HG02840 (cell line): ENCODE data around the gene ITGA2B.
"Not testable (repeated sequence)": the region's sequence is repeated elsewhere in the genome, so short reads cannot be mapped to it uniquely, and the experiment has no call there.

Experiments
- ATAC-seq: cut with Tn5 transposase; IDR thresholded peaks from one replicate; pipeline ENCODE4 v1.9.1; 2021; ENCODE audit warnings: mild to moderate bottlenecking, moderate library complexity, moderate number of reproducible peaks; ENCODE audit not compliant: unreplicated experiment, low FRiP score

ITGA2B gene

DNA sequence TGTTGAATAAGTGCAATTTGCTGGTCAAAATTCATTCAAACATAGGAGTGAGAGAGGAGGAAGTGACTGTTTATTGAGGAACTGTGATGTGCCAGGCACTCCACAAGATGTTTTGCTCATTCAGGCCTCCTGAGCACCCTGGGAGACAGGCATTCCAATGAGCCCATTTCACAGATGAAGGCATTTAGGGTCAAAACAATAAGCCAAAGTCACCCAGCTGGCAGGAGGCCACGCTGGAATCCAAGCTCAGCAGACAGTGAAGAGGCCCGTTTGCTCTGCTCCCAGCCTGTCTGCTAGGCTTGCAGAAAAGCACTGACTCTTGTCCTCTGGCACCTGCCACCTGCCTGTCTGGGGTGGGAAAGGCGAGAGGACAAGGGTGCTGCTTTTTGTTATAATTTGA is 54.7 kb downstream of the ITGA2B start:
- no peak for ATAC-seq

DNA sequence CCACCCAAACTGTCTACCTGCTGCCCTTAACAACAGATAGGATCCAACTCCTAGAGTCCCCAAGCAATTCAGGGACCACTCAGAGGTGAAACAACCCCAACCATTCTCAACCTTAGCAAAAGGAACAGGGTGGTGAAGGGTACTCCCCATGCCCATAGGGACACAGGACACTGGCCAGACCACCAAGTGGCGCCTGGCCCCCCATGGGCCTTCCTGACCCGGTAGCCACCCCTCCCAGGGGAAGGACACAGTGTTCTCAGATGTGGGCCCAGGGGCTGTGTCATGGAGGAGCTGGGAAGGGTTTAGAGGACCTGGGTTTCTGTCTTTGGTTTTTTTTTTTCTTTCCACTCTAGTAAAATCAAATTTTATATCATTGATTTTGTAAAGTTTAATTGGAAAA is 55.1 kb downstream of the ITGA2B start:
- no peak for ATAC-seq

DNA sequence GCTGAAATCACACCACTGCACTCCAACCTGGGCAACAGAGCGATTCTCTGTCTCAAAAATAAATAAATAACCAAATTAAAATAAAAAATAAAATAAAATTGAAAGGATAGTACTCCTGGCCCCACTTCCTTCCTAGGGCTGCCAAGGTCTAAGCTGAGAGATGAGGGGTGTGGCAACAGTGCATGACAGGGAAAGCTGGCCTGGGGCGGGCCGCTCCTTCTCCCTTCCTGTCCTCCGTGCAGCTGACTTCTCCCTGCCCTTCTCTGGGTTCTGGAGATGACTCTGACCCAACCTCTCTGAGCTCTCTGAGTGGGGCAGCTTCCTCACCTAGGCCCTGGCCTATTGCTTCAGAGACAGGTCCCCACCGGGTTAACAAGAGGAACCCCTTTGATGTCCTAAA is 56.1 kb downstream of the ITGA2B start:
- no peak for ATAC-seq

DNA sequence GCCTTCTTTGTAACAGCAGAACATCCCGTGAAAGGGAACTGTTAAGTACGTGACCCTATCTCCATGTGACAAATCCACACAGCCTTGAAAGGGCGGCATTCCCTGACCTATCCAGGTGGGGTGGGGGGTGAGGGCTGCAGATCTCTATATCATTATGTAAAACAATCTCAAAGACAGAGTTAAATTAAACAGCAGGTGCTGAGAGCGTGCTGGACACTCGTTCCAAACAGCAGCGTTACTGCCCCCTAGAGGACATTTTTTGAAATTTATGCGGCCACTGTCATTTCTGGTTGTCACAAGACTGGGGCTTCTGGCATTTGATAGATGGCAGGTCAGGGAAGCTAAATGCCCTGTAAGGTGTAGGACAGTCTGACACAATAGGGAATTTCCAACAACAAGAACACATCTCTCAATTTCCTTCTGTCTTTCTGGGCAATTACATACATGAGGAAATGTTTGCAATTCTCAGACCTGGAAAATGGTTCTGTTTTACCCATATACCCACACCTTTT is 58.1 kb downstream of the ITGA2B start:
- no peak for ATAC-seq

DNA sequence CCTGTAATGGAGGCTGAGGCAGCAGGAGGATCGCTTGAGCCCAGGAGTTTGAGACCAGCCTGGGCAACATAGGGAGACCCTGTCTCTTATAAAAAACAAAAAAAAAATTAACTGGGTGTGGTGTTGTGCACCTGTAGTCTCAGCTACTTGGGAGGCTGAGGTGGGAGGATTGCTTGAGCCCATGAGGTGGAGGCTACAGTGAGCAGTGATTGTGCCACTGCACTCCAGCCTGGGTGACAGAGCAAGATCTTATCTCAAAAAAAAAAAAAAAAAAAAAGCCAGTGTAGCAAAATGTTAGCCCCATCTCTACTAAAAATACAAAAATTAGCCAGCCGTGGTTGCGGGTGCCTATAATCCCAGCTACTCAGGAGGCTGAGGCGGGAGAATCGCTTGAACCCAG is 59.2 kb downstream of the ITGA2B start:
- not testable (repeated sequence) for ATAC-seq

DNA sequence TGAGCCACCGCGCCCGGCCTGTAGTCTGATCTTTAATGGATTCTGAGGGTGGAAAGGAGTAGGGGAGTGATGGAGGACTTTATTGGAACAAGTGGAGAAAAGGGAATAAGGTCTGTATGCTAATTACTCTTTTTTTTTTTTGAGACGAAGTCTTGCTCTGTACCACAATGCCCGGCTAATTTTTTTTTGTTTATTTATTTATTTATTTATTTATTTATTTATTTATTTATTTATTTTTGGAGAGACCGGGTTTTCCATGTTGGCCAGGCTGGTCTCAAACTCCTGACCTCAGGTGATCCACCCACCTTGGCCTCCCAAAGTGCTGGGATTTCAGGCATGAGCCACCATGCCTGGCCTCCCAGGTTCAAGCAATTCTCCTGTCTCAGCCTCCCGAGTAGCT is 59.9 kb downstream of the ITGA2B start:
- ATAC-seq = not testable (repeated sequence)

DNA sequence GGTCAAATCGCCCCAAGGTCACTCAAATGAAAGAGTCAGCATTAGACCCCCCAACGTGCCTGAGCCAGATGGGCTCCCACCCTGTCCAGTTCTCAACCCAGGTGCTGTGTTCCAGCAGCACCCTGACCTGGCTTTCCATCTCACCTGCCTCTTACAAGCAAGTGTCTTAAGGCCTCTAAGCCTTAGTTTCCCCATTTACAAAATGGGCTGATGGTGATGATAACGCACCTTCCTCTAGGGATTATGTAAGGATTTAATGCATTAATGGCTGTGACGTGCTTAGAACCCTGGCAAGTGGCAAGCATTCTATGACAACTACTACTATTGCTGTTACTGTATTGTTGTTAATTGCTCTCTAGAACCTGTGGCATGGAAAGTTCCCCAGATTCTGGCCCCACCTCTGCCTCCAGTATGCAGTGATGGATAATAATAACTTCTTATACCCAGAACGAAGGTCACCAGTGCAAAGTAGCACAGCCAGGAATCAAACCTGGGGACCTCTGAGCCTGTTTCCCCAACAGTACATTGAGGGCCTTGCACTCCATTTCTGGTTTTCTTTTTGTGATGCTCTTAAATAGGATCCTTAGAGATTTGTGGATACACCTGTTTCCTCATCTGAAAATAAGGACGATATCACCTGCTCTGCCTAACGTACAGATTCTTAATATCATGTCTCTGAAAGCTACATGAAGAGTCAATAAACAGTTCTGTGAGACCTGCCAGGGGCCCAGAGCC is 61.6 kb downstream of the ITGA2B start:
- no peak for ATAC-seq

DNA sequence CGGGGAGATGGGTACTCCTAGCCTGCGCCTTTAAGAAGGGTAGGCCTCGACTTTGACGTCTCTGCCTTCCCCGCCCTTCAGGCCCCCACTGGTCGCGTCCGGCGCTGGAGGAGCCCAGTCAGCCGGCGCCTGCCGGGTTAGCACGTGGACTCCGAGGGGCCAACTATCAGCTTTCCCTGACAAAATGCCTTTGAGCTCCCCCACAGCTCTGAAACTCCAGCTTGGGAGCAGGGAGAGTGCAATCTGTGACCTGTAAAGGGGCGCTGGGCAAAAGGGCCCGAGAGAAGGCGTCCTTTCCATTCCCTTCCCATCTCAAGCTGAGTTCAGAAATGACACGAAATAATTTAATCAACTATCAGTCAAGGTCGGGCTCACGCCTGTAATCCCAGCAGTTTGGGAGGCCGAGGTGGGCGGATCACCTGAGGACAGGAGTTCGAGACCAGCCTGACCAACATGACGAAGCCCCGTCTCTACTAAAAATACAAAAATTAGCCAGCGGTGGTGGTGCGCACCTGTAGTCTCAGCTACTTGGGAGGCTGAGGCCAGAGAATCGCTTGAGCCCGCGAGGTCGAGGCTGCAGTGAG is 62.5 kb downstream of the ITGA2B start:
- ATAC-seq = no peak

DNA sequence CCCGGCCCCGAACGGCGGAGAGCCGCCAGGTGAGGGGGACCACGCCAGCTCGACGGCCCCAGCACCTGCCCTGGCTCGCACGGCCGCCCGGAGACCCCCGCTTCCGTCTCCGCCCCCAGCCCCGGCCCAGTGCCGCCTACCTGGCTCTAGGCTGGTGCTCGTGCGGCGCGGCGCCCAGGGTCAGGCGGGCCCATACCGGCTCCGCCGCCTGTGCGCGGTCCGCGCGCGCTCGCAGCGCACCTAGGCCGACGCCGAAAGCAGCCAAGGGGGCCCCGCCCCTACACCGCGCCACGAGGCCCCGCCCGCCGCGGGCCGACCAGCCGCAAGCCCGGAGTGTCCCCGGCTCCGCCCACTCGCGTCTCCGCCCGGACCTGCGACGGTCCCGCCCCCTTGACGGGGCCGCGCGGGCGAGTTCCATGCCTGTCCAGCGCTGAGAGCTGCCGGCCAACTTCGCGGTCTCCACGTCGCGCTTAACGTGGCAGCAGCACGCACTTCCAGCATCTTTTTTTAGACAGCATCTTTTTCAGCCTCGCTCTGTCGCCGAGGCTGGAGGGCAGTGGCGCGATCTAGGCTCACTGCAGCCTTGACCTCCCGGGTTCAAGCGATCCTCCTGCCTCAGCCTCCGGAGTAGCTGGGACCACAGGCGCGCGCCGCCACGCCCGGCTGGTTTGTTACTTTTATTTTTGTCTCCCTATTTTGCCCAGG is 64.7 kb downstream of the ITGA2B start, which contains the start of gene SLC25A39:
Gene SLC25A39, minus strand, starts transcription at position 253 of the 705 bp plus-strand sequence. CDS start 1,261 bp downstream, outside the sequence.
- peak; percentile 62 for ATAC-seq

DNA sequence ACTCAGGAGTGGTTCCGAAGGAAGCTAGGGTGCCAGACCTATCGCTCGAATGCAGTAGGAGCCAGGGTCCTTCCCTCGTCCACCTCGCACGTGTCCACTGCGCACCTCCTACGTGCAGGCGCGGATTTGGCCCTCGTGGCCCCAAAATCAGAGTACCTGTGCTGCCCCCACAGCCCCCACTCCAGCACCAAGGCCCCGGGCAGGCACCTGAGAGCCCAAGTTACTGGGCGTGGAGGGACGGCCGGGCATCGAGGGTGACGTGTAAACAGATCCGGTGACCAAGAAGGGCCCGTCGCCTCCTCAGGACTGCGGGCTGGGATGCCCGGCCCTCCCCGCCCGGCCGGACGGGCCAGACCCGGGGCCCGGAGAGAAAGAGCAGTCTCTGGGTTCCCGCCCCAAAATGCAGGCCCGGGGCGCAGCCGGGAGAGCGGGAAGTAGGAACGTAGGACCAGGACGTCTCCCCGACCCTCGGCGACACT is 65.3 kb downstream of the ITGA2B start:
- ATAC-seq = peak; percentile 4

DNA sequence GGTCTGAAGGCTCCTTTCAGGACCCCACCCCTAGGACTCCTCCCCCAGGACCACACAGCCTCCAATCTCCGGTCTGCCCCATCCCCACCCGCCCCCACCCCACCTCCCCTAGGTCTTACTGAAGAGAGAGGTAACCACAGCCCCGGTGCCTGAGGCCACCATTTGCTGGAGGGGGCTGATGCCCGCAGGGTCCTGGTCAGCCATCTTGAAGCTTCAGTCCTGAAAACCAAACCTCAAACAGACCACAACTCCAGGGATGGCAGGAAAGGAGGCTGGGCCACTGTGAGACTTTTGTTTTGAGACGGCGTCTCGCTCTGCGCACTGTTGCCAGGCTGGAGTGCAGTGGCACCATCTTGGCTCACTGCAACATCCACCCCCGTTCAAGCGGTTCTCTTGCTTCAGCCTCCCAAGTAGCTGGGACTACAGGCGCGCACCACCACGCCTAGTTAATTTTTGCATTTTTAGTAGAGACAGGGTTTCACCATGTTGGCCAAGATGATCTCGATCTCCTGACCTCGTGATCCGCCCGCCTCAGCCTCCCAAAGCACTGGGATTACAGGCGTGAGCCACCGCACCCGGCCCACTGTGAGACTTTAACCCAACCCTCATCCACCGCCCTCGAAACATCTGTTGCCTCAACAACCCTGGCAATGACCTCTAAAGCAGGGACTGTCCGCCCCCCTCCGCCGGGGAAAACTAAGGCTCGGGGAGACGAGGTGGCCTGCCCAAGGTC is 65.9 kb downstream of the ITGA2B start:
- ATAC-seq = no peak

DNA sequence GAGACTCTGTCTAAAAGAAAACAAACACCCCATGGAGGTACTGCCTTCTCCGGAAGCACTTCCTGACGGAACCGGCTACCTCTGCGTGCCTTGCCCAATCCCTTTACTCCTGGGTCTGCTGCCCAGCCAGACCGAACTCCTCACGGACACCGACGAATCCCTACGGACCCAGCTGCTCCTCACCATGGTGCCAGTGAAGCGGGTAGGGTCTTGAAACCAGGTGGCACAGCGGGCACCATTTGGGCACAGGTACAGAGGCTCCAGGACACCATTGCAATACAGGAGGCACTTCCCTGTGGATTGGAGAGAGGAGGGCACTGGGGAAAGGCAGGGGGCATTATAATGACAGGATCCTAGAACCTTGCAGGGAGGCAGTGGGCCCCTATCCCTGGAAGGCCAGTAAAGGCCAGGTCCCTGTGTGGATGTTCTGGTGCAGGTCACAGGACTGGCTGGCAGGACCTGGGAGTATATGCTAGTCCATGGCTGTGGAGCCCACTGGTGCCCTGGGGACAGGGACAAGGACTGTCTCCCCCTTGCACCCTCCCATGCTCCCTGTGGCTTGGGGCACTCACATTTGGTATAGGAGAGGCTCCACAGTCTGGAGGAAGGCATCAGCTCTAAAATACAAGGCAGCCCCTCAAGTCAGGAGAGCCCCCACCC is 67.1 kb downstream of the ITGA2B start:
- no peak for ATAC-seq
